ENCODE data around the gene RLN3. TPM values are rescaled to one million over a fixed set of nuclear protein-coding genes. Genes with fewer than 3 reads are reported as not detected.

The RLN3 gene
- total RNA-seq, 1 experiment from 2014 or later: not detected

GRCh38 chr19:14006085-14006765 is 21.7 kb upstream of the RLN3 start, which contains the start of gene RFX1:
Gene RFX1 (minus strand): TSS chr19:14006320. CDS start chr19:13993843, 12,477 bp downstream.
- Histone ChIP-seq H3K36me3 (ENCODE audit: insufficient read depth, low read length, poor library complexity, severe bottlenecking) (no peaks in the 10 kb centered on the region), H3K27ac (ENCODE audit: low read depth, low read length, poor library complexity, severe bottlenecking) (peak within 1 kb of the TSS; percentile 99), H3K4me3 (ENCODE audit: low read depth, low read length, poor library complexity, severe bottlenecking) (peak within 1 kb of the TSS; percentile 91), H3K27me3 (replicated peaks; ENCODE audit: insufficient read depth, low read depth, low read length, poor library complexity) (no peaks in the 10 kb centered on the region), H3K9me3 (ENCODE audit: low read depth, low read length, poor library complexity, severe bottlenecking) (no peaks in the 10 kb centered on the region), H3K4me1 (ENCODE audit: insufficient read depth, low read length, poor library complexity, severe bottlenecking) (peaks cover 11% of the 10 kb centered on the region)
- ChIA-PET POLR2A (ENCODE audit: low non-redundant PET) (no interaction called here), CTCF (interaction anchor here (0.6 kb wide), 1 partner anchor 444 kb away, joined by 3 read pairs; no protein-coding TSS in a partner anchor)
- no TSS peak for BruUV-seq (replicated peaks)
- TF ChIP-seq EZH2 (IDR thresholded peaks at IDR 0.05; ENCODE audit: borderline replicate concordance, low read depth, low read length, poor library complexity, severe bottlenecking): no peak
- no peak for TF ChIP-seq CTCF (conservative IDR thresholded peaks at IDR 0.05; ENCODE audit: low read depth, low read length)
- intact Hi-C loops (cut with micrococcal nuclease; ENCODE audit: unreplicated experiment): loop anchor here (5.0 kb wide), 1 partner anchor 66 kb away; the partner anchor contains the start of gene MISP3
- peak; percentile 99 for DNase-seq (ENCODE audit: low spot score)

- TSS peak; percentile 90 for BruUV-seq (replicated peaks)
- H3K9me3 ChIP-seq (ENCODE audit: low read depth, low read length, poor library complexity, severe bottlenecking): no peaks in the 10 kb centered on the region
- H3K36me3 ChIP-seq (ENCODE audit: insufficient read depth, low read length, poor library complexity, severe bottlenecking): no peaks in the 10 kb centered on the region
- peak overlapping the region; percentile 99 for H3K27ac ChIP-seq (ENCODE audit: low read depth, low read length, poor library complexity, severe bottlenecking)
- no peaks in the 10 kb centered on the region for H3K27me3 ChIP-seq (replicated peaks; ENCODE audit: insufficient read depth, low read depth, low read length, poor library complexity)
- intact Hi-C loops (cut with micrococcal nuclease; ENCODE audit: unreplicated experiment): loop anchor here (5.0 kb wide), 1 partner anchor 65 kb away; the partner anchor contains the start of gene MISP3
- CTCF ChIA-PET: interaction anchor here (0.6 kb wide), 1 partner anchor 443 kb away, joined by 3 read pairs; no protein-coding TSS in a partner anchor
- H3K4me3 ChIP-seq (ENCODE audit: low read depth, low read length, poor library complexity, severe bottlenecking): peak overlapping the region; percentile 91
- peaks cover 11% of the 10 kb centered on the region for H3K4me1 ChIP-seq (ENCODE audit: insufficient read depth, low read length, poor library complexity, severe bottlenecking)
- POLR2A ChIA-PET (ENCODE audit: low non-redundant PET): no interaction called here
- TF ChIP-seq CTCF (conservative IDR thresholded peaks at IDR 0.05; ENCODE audit: low read depth, low read length): no peak
- TF ChIP-seq EZH2 (IDR thresholded peaks at IDR 0.05; ENCODE audit: borderline replicate concordance, low read depth, low read length, poor library complexity, severe bottlenecking): no peak
- DNase-seq (ENCODE audit: low spot score): no peak
Observed at GRCh38 chr19:14006766-14007562, 21.0 kb upstream of the RLN3 start.

DNA sequence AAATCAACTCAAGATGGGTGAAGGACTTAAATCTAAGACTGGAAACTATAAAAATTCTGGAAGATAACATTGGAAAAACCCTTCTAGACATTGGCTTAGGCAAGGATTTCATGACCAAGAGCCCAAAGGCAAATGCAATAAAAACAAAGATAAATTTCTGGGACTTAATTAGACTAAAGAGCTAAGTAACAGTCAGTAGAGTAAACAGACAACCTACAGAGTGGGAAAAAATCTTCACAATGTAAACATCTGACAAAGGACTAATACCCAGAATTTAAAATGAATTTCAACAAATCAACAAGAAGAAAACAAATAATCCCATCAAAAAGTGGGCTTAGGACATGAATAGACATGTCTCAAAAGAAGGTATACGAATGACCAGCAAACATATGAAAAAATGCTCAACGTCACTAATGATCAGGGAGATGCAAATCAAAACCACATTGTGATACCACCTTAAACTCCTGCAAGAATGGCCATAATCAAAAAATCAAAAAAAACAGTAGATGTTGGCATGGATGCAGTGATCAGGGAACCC is 15.5 kb upstream of the RLN3 start:
- H3K4me1 ChIP-seq (ENCODE audit: insufficient read depth, low read length, poor library complexity, severe bottlenecking): no peaks in the 10 kb centered on the region
- no peak for DNase-seq (ENCODE audit: low spot score)
- no TSS peak for BruUV-seq (replicated peaks)
- ChIA-PET CTCF (no interaction called here), POLR2A (ENCODE audit: low non-redundant PET) (no interaction called here)
- TF ChIP-seq CTCF (conservative IDR thresholded peaks at IDR 0.05; ENCODE audit: low read depth, low read length): no peak
- no peak for TF ChIP-seq EZH2 (IDR thresholded peaks at IDR 0.05; ENCODE audit: borderline replicate concordance, low read depth, low read length, poor library complexity, severe bottlenecking)
- no peaks in the 10 kb centered on the region for H3K36me3 ChIP-seq (ENCODE audit: insufficient read depth, low read length, poor library complexity, severe bottlenecking)
- H3K4me3 ChIP-seq (ENCODE audit: low read depth, low read length, poor library complexity, severe bottlenecking): no peak overlapping the region
- no peak overlapping the region for H3K27ac ChIP-seq (ENCODE audit: low read depth, low read length, poor library complexity, severe bottlenecking)
- intact Hi-C loops (cut with micrococcal nuclease; ENCODE audit: unreplicated experiment): no loop called here
- H3K27me3 ChIP-seq (replicated peaks; ENCODE audit: insufficient read depth, low read depth, low read length, poor library complexity): no peaks in the 10 kb centered on the region
- no peaks in the 10 kb centered on the region for H3K9me3 ChIP-seq (ENCODE audit: low read depth, low read length, poor library complexity, severe bottlenecking)

Measured in A673 (cell line).